A549 (cell line): ENCODE results near the gene NUAK1. TPM values are rescaled to one million over a fixed set of nuclear protein-coding genes. Genes with fewer than 3 reads are reported as not detected.

Experiments
- ATAC-seq, 2 experiments: fragments of 200-7000 bp in 1 of 2; fragments of >200 bp in 1 of 2; cut with Nextera tagmentation in 1 of 2; cut with Tn5 transposase in 1 of 2; 3 replicates each; pipeline versions ENCODE4 v1.8.0 to v1.9.1; 2018 to 2020; ENCODE audit warnings: mild to moderate bottlenecking in 1 of 2, moderate library complexity in 1 of 2
- CTCF ChIA-PET: fragments of 300-600 bp; sonication (Branson Sonifier 250); formaldehyde crosslinking; extraction: SDS; loops from one replicate; lab custom pipeline; 2021; ENCODE audit warnings: antibody characterized with exemption, inconsistent platforms; lab: Yijun Ruan, JAX
- POLR2A ChIA-PET: fragments of 350-600 bp; formaldehyde crosslinking; extraction: SDS; loops from one replicate; lab custom pipeline; 2021; ENCODE audit warnings: antibody characterized with exemption, inconsistent platforms; lab: Yijun Ruan, JAX
- DNase-seq, 2 experiments: peaks; one replicate each; pipeline versions ENCODE4 v3.0.0 to v3.0.0-alpha.2; 2011 to 2016; ENCODE audit warnings: low read depth in 1 of 2, low spot score in 1 of 2
- FAIRE-seq: peaks from 2 replicates; lab custom pipeline; 2011; peaks lifted over from hg19 to GRCh38; lab: Jason Lieb, UNC
- H3K27ac ChIP-seq, 2 experiments: fragments of >200 bp; sonication (Bioruptor Twin); formaldehyde crosslinking; 3 replicates each; pipeline ENCODE4 v1.5.1; 2016 to 2017
- H3K4me1 ChIP-seq: fragments of >200 bp; sonication (Bioruptor Twin); formaldehyde crosslinking; 3 replicates; pipeline ENCODE4 v1.6.1; 2016
- H3K4me2 ChIP-seq: fragments of >200 bp; sonication (Bioruptor Twin); formaldehyde crosslinking; 3 replicates; pipeline ENCODE4 v1.6.1; 2016
- H3K4me3 ChIP-seq: fragments of >200 bp; sonication (Bioruptor Twin); formaldehyde crosslinking; 3 replicates; pipeline ENCODE4 v1.5.1; 2016
- H3K9me3 ChIP-seq: fragments of >200 bp; sonication (Bioruptor Twin); formaldehyde crosslinking; 3 replicates; pipeline ENCODE4 v1.6.1; 2016
- BHLHE40 ChIP-seq: IDR thresholded peaks from 2 replicates; pipeline ENCODE4 v1.6.1; 2012; ENCODE audit warnings: low read depth, low read length, inconsistent platforms
- CBX2 ChIP-seq: fragments of 200-600 bp; sonication (generic); IDR thresholded peaks from 2 replicates; pipeline ENCODE4 v1.6.1; 2016; ENCODE audit warnings: low read depth, mild to moderate bottlenecking, borderline replicate concordance
- CEBPB ChIP-seq, 2 experiments: fragments of >200 bp in 1 of 2; sonication (Bioruptor Twin) in 1 of 2; formaldehyde crosslinking in 1 of 2; IDR thresholded peaks; 2 replicates each; pipeline ENCODE4 v1.6.1; 2012 to 2016
- CHD4 ChIP-seq: fragments of 200-600 bp; sonication (generic); IDR thresholded peaks from 2 replicates; pipeline ENCODE4 v1.6.1; 2016; ENCODE audit warnings: antibody characterized with exemption, mild to moderate bottlenecking, borderline replicate concordance
- EP300 ChIP-seq, 2 experiments: fragments of >200 bp; sonication (Bioruptor Twin); formaldehyde crosslinking; IDR thresholded peaks; 2 replicates in 1 of 2; 3 replicates in 1 of 2; pipeline ENCODE4 v1.6.1; 2016 to 2017
- FOSL2 ChIP-seq, 2 experiments: fragments of 450-650 bp in 1 of 2; fragments of >200 bp in 1 of 2; sonication (Bioruptor Twin) in 1 of 2; formaldehyde crosslinking; IDR thresholded peaks; 2 replicates each; pipeline versions ENCODE4 v1.5.0 to v1.6.1; 2016 to 2020; ENCODE audit warnings: mild to moderate bottlenecking in 1 of 2, moderate library complexity in 1 of 2
- GATA3 ChIP-seq: IDR thresholded peaks from 2 replicates; pipeline ENCODE4 v1.6.1; 2012; ENCODE audit warnings: borderline replicate concordance
- HDAC2 ChIP-seq: fragments of 200-600 bp; sonication (generic); IDR thresholded peaks from 2 replicates; pipeline ENCODE4 v1.6.1; 2016
- HEYL ChIP-seq: fragments of 250-450 bp; sonication (Bioruptor Pico); IDR thresholded peaks from 2 replicates; pipeline ENCODE4 v1.8.0; 2021; ENCODE audit warnings: mild to moderate bottlenecking, moderate library complexity
- HMGXB4 ChIP-seq: fragments of 250-450 bp; sonication (Bioruptor Pico); IDR thresholded peaks from 2 replicates; pipeline ENCODE4 v1.5.0; 2021; ENCODE audit warnings: mild to moderate bottlenecking, moderate library complexity, borderline replicate concordance
- HOXB13 ChIP-seq: fragments of 250-450 bp; sonication (Bioruptor Pico); IDR thresholded peaks from 2 replicates; pipeline ENCODE4 v1.5.0; 2020; ENCODE audit warnings: low read depth, mild to moderate bottlenecking, moderate library complexity
- JUN ChIP-seq, 2 experiments: fragments of >200 bp; sonication (Bioruptor Twin); formaldehyde crosslinking; IDR thresholded peaks; 2 replicates in 1 of 2; 3 replicates in 1 of 2; pipeline ENCODE4 v1.6.1; 2016 to 2017
- MAX ChIP-seq: IDR thresholded peaks from 2 replicates; pipeline ENCODE4 v1.6.1; 2012
- MYC ChIP-seq: IDR thresholded peaks from 2 replicates; pipeline ENCODE4 v1.6.1; 2012; ENCODE audit warnings: mild to moderate bottlenecking, inconsistent platforms, low read length, improper control_type of control experiment, borderline replicate concordance
- PBX3 ChIP-seq: IDR thresholded peaks from 2 replicates; pipeline ENCODE4 v1.6.1; 2012
- PHF8 ChIP-seq: fragments of 200-600 bp; sonication (generic); IDR thresholded peaks from 2 replicates; pipeline ENCODE4 v1.6.1; 2016; ENCODE audit warnings: low read depth, mild to moderate bottlenecking, antibody characterized with exemption, moderate library complexity, borderline replicate concordance
- POLR2AphosphoS2 ChIP-seq: conservative IDR thresholded peaks from 2 replicates; pipeline ENCODE4 v1.6.1; 2012; ENCODE audit warnings: low read length, improper control_type of control experiment, inconsistent platforms
- RAD21 ChIP-seq, 2 experiments: fragments of >200 bp in 1 of 2; sonication (Bioruptor Twin) in 1 of 2; formaldehyde crosslinking in 1 of 2; IDR thresholded peaks in 1 of 2; conservative IDR thresholded peaks in 1 of 2; 2 replicates in 1 of 2; 3 replicates in 1 of 2; pipeline ENCODE4 v1.6.1; 2012 to 2018; ENCODE audit warnings: inconsistent platforms in 1 of 2
- REST ChIP-seq: fragments of 200-600 bp; sonication (generic); IDR thresholded peaks from 2 replicates; pipeline ENCODE4 v1.6.1; 2016; ENCODE audit warnings: antibody characterized with exemption, mild to moderate bottlenecking, moderate library complexity
- RNF2 ChIP-seq: fragments of 200-600 bp; sonication (generic); IDR thresholded peaks from 2 replicates; pipeline ENCODE4 v1.6.1; 2016; ENCODE audit warnings: low read depth, mild to moderate bottlenecking, antibody characterized with exemption, moderate library complexity, borderline replicate concordance
- SMC3 ChIP-seq: fragments of >200 bp; sonication (Bioruptor Twin); formaldehyde crosslinking; IDR thresholded peaks from 3 replicates; pipeline ENCODE4 v1.6.1; 2018; ENCODE audit warnings: inconsistent platforms
- USF2 ChIP-seq: fragments of 450-650 bp; IDR thresholded peaks from 2 replicates; pipeline ENCODE4 v1.6.1; 2014; ENCODE audit warnings: antibody characterized with exemption
- ZC3H11A ChIP-seq: fragments of 450-650 bp; IDR thresholded peaks from 2 replicates; pipeline ENCODE4 v1.6.1; 2014; ENCODE audit warnings: antibody characterized with exemption, mild to moderate bottlenecking
- ZNF302 ChIP-seq: fragments of 250-450 bp; sonication (Bioruptor Pico); IDR thresholded peaks from 2 replicates; pipeline ENCODE4 v1.9.0; 2021; ENCODE audit warnings: inconsistent platforms, mild to moderate bottlenecking, moderate library complexity
- WGBS: methylation state at CpG from one replicate; pipeline ENCODE4 v1.1.6; 2017; ENCODE audit errors: missing lambda C conversion rate; 5-methylcytosine and 5-hydroxymethylcytosine counted together
- polyA plus RNA-seq, 4 experiments: library from polyadenylated mRNA; depleted of rRNA in 3 of 4; stranded (reverse); fragments of >200 nt; fragmentation: RNase III in 1 of 4; extraction: RNeasy Plus Mini Kit Qiagen cat#74134 plus additional on column Dnase treatment in 1 of 4; gene quantifications; 2 replicates in 3 of 4; 3 replicates in 1 of 4; pipeline ENCODE4 v1.2.3, GENCODE V29; 2011 to 2017
- TF ChIP-seq, protein P1 (sequence below): fragments of >200 bp; sonication (Bioruptor Twin); formaldehyde crosslinking; IDR thresholded peaks from 2 replicates; pipeline ENCODE4 v1.6.1; 2016

NUAK1 gene
- polyA plus RNA-seq, 2 of the 4 experiments (the other 2 are of a cell fraction): 20.8 to 22.3 TPM

DNA sequence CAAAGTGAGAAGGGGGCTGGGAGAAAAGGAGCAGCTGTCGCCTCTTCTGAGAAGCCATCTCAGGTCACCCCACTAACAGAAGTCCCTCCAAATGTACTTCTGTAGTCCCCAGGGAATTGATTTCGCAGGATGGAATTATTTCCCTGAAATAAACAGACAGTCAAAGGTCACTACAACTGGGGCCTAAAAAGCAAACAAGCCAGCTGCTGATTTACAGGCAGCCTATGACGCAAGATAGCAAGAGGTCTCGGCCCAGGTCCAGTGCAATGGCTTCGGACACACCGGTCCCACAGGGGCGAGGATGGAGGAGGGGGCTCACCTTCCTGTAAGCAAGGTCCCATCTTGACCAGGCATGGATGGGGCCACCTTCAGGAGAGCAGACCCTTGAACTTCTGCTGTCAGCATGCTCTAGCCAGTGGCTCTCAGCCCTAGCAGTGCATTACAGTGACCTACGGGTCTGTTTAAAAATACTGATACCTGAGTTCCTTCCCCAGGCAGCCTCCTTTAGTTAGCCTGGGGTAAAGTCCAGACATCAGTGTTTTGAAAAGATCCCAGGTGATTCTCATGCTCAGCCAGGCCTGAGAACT is 18.1 kb downstream of the NUAK1 start:
- peak; percentile 21 to 65; a peak in 4 of 6 replicates for ATAC-seq
- DNase-seq: peak in 1 of 2 experiments; percentile 68
- TF ChIP-seq ZC3H11A (no peak), HEYL (CRISPR knock-in tag) (0 out of 2 replicates have a peak, but pooled peaks have one; percentile 26), HOXB13 (CRISPR knock-in tag) (no peak), EP300 (IDR thresholded peaks at IDR 0.05) (peak; percentile 14 to 61; a peak in 2 of 5 replicates), GATA3 (peak; percentile 61; the same call in 1 of the 2 replicates), JUN (IDR thresholded peaks at IDR 0.05) (peak; percentile 31 to 51; a peak in 2 of 5 replicates), MYC (no peak), CEBPB (IDR thresholded peaks at IDR 0.05) (peak; percentile 69 to 96), USF2 (no peak), ZNF302 (CRISPR knock-in tag) (no peak), PBX3 (peak; percentile 50; the same call in 1 of the 2 replicates), HMGXB4 (CRISPR knock-in tag) (no peak), RAD21 (conservative IDR thresholded peaks at IDR 0.05 in 1 of 2, IDR thresholded peaks at IDR 0.05 in 1 of 2) (peak in 1 of 2 experiments; percentile 23; a peak in 1 of 5 replicates), MAX (peak; percentile 60), REST (no peak)
- WGBS: 18% methylated on average over 8 of the region's 8 CpGs
- Histone ChIP-seq H3K4me2 (peak overlapping the region; percentile 80), H3K27ac (peak overlapping the region; percentile 87 to 99), H3K4me1 (peaks cover 98% of the 10 kb centered on the region), H3K9me3 (no peaks in the 10 kb centered on the region), H3K4me3 (no peak overlapping the region)
- POLR2A ChIA-PET: interaction anchor here (2.0 kb wide), 1 partner anchor 19 kb away, joined by 5 read pairs; the partner anchor contains the start of gene NUAK1
- no peak for FAIRE-seq
- CTCF ChIA-PET: interaction anchor here (0.6 to 10.7 kb wide), 2 partner anchors 15 to 386 kb away, joined by 3 to 96 read pairs; no protein-coding TSS in a partner anchor

GRCh38 chr12:106119301-106119700 is 19.5 kb downstream of the NUAK1 start:
- 85% methylated on average over 9 of the region's 9 CpGs for WGBS
- H3K4me3 ChIP-seq: no peak overlapping the region
- DNase-seq: no peak
- CTCF ChIA-PET: interaction anchor here (1.1 to 10.7 kb wide), 4 partner anchors 16 to 699 kb away, joined by 4 to 96 read pairs (median 5); no protein-coding TSS in a partner anchor
- no peak for FAIRE-seq
- H3K4me2 ChIP-seq: peak overlapping the region; percentile 80
- no peak for ATAC-seq
- peaks cover 99% of the 10 kb centered on the region for H3K4me1 ChIP-seq
- no peak for TF ChIP-seq CHD4
- TF ChIP-seq HDAC2: no peak
- no peak for TF ChIP-seq HEYL (CRISPR knock-in tag)
- TF ChIP-seq SMC3: no peak
- no peak for TF ChIP-seq POLR2AphosphoS2
- TF ChIP-seq PHF8: no peak
- no peak for TF ChIP-seq CBX2
- TF ChIP-seq BHLHE40: no peak
- no peak for TF ChIP-seq FOSL2 (IDR thresholded peaks at IDR 0.05)
- TF ChIP-seq FOSL2 (CRISPR knock-in tag; IDR thresholded peaks at IDR 0.05): no peak
- TF ChIP-seq, protein P1, sequence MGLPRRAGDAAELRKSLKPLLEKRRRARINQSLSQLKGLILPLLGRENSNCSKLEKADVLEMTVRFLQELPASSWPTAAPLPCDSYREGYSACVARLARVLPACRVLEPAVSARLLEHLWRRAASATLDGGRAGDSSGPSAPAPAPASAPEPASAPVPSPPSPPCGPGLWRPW: no peak
- TF ChIP-seq RNF2: no peak
- H3K27ac ChIP-seq: peak overlapping the region; percentile 87 to 99
- H3K9me3 ChIP-seq: no peaks in the 10 kb centered on the region
- POLR2A ChIA-PET: no interaction called here
